ENCODE measurements around the gene HMHB1.

HMHB1 gene

DNA sequence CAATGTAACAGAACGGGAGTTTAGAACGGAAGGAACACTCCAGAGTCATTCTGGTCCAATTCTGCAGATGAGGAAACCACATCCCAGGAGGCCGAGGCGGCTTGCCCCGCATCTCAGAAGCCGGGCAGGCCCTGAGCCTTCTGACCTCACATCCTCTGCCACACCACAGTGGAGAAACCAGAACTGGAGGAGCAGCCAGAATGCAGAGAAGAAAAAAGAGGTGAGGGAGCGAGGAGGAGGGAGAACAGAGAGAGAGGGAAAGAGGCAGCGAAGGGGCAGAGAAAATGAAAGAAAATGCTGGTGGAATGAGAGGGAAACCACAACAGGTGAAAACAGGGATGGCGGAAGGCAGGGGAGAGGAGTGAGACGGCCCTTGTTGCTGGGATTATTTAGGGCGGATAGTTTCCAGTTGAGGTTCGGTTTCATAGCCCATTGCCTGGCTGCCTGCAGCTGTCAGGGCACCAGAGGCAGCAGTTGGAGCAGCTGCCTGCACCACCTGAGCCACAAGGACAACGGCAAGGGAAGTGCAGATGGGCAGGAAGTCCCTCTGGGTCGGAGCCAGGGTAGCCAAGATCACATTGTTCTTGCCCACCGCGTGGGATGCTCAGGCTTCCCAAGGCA lies at the start of gene HMHB1:
TSS of gene HMHB1 (plus strand) at position 77 of the 621 bp plus-strand sequence.
- CTCF ChIA-PET, result no interaction called here
- POLR2A ChIA-PET, result no interaction called here
- no peak for TF ChIP-seq L3MBTL2 (conservative IDR thresholded peaks at IDR 0.05)
- no peak for TF ChIP-seq SP1 (IDR thresholded peaks at IDR 0.05)
- TF ChIP-seq CTBP1 (IDR thresholded peaks at IDR 0.05; ENCODE audit: borderline replicate concordance), result no peak
- no peak for TF ChIP-seq HDGF (IDR thresholded peaks at IDR 0.05; ENCODE audit: borderline replicate concordance)
- TF ChIP-seq ZNF384 (IDR thresholded peaks at IDR 0.05), result no peak
- no peak for TF ChIP-seq ARNT (IDR thresholded peaks at IDR 0.05)
- no peak for TF ChIP-seq SUZ12 (IDR thresholded peaks at IDR 0.05)
- no peak for TF ChIP-seq LEF1 (IDR thresholded peaks at IDR 0.05; ENCODE audit: borderline replicate concordance)
- TF ChIP-seq PKNOX1 (IDR thresholded peaks at IDR 0.05), result no peak
- TF ChIP-seq NFRKB (IDR thresholded peaks at IDR 0.05), result no peak
- no peak for TF ChIP-seq FOXA1 (IDR thresholded peaks at IDR 0.05)
- no peak for DNase-seq (ENCODE audit: extremely low spot score)

DNA sequence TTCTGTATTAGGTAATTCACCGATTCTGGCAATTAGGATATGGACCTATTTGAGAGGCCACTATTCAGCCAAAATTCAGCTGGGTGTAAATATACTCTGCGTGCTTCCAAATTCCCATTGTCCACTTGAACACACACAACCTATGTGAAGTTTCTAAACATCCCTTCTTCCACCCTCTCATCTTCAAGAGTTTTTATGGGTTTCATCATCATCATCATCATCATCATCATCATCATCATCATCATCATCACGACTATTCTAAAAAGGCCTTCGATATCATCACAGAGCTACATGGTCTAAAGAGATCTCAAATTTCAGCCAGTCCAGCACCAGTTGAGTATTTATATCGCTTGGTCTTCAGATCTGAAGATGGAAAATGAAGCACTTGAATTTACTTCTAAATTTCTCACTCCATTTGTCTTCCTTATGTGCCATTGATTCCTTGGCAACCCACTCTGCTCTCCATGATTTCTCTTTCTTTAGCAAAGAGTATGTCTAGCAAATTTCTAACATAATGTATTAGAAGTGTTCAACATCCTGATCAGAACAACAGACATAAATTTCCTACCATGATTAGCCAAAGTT lies 49.2 kb upstream of the HMHB1 start:
- ChIA-PET POLR2A (no interaction called here), CTCF (no interaction called here)
- DNase-seq (ENCODE audit: extremely low spot score), result no peak
- TF ChIP-seq HDGF (IDR thresholded peaks at IDR 0.05; ENCODE audit: borderline replicate concordance), result no peak

DNA sequence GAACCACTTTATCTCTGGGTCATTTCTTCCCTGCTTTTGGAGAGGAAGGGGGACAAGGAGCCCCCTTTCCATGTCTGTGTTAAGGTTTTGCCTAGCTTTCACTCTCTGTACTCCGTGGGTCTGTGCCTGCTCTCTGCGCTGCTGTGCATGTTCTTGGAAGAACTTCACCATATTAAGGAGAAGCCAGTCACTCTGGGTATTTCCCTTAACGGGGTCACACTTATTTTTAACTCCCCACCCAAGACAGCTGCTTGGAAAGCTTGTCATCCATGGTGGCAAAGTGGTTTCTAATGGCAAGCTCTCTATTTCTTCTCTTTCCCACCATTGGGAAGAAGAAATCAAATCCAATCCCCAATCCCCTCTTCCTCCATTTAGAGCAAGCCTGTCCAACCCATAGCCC lies 44.8 kb upstream of the HMHB1 start:
- ChIA-PET CTCF (interaction anchor here (0.8 kb wide), 1 partner anchor 32 kb away, joined by 3 read pairs; no protein-coding TSS in a partner anchor), POLR2A (no interaction called here)
- DNase-seq (ENCODE audit: extremely low spot score), result no peak
- no peak for TF ChIP-seq FOXK2 (IDR thresholded peaks at IDR 0.05)
- TF ChIP-seq PKNOX1 (IDR thresholded peaks at IDR 0.05), result no peak
- no peak for TF ChIP-seq ARNT (IDR thresholded peaks at IDR 0.05)
- no peak for TF ChIP-seq LEF1 (IDR thresholded peaks at IDR 0.05; ENCODE audit: borderline replicate concordance)
- no peak for TF ChIP-seq HDGF (IDR thresholded peaks at IDR 0.05; ENCODE audit: borderline replicate concordance)
- no peak for TF ChIP-seq ELF4 (IDR thresholded peaks at IDR 0.05)
- no peak for TF ChIP-seq ZNF384 (IDR thresholded peaks at IDR 0.05)
- TF ChIP-seq SP1 (IDR thresholded peaks at IDR 0.05), result no peak

GRCh38 chr5:143769026-143769786 lies 42.8 kb upstream of the HMHB1 start:
- ChIA-PET CTCF (no interaction called here), POLR2A (no interaction called here)
- TF ChIP-seq SP1 (IDR thresholded peaks at IDR 0.05) (no peak), FOXA1 (IDR thresholded peaks at IDR 0.05) (no peak), HDGF (IDR thresholded peaks at IDR 0.05; ENCODE audit: borderline replicate concordance) (no peak), ARNT (IDR thresholded peaks at IDR 0.05) (no peak), FOXK2 (IDR thresholded peaks at IDR 0.05) (no peak), ELF4 (IDR thresholded peaks at IDR 0.05) (no peak), LEF1 (IDR thresholded peaks at IDR 0.05; ENCODE audit: borderline replicate concordance) (no peak), TARDBP (IDR thresholded peaks at IDR 0.05) (no peak), CTBP1 (IDR thresholded peaks at IDR 0.05; ENCODE audit: borderline replicate concordance) (no peak), FOXM1 (IDR thresholded peaks at IDR 0.05; ENCODE audit: borderline replicate concordance) (no peak), L3MBTL2 (conservative IDR thresholded peaks at IDR 0.05) (no peak), NFRKB (IDR thresholded peaks at IDR 0.05) (no peak), SUZ12 (IDR thresholded peaks at IDR 0.05) (no peak), ZNF384 (IDR thresholded peaks at IDR 0.05) (no peak), BHLHE40 (IDR thresholded peaks at IDR 0.05; ENCODE audit: borderline replicate concordance) (no peak), PKNOX1 (IDR thresholded peaks at IDR 0.05) (no peak)
- DNase-seq (ENCODE audit: extremely low spot score), result no peak

- no peak for TF ChIP-seq ZNF384 (IDR thresholded peaks at IDR 0.05)
- no peak for TF ChIP-seq PKNOX1 (IDR thresholded peaks at IDR 0.05)
- no peak for TF ChIP-seq FOXA1 (IDR thresholded peaks at IDR 0.05)
- TF ChIP-seq ARNT (IDR thresholded peaks at IDR 0.05), result no peak
- TF ChIP-seq FOXK2 (IDR thresholded peaks at IDR 0.05), result no peak
- TF ChIP-seq FOXM1 (IDR thresholded peaks at IDR 0.05; ENCODE audit: borderline replicate concordance), result no peak
- TF ChIP-seq HDGF (IDR thresholded peaks at IDR 0.05; ENCODE audit: borderline replicate concordance), result no peak
- TF ChIP-seq LEF1 (IDR thresholded peaks at IDR 0.05; ENCODE audit: borderline replicate concordance), result no peak
- no peak for TF ChIP-seq CTBP1 (IDR thresholded peaks at IDR 0.05; ENCODE audit: borderline replicate concordance)
- no peak for TF ChIP-seq SP1 (IDR thresholded peaks at IDR 0.05)
- no peak for TF ChIP-seq ELF4 (IDR thresholded peaks at IDR 0.05)
- TF ChIP-seq NFRKB (IDR thresholded peaks at IDR 0.05), result no peak
- TF ChIP-seq SUZ12 (IDR thresholded peaks at IDR 0.05), result no peak
- POLR2A ChIA-PET, result no interaction called here
- no peak for DNase-seq (ENCODE audit: extremely low spot score)
- CTCF ChIA-PET, result interaction anchor here (0.7 kb wide), 1 partner anchor 90 kb away, joined by 3 read pairs; no protein-coding TSS in a partner anchor
These were observed 41.5 kb upstream of the HMHB1 start for GRCh38 chr5:143770450-143770849.

Measured in HEK293T (cell line).